Retinal pigment epithelial cell (primary cell): ENCODE results near the gene NHLH1.

Experiments used
- DNase-seq: peaks from one replicate; pipeline ENCODE4 v3.0.0-alpha.2; 2010; ENCODE audit warnings: low read depth
- H3K4me3 ChIP-seq: 2 replicates; pipeline ENCODE4 v1.5.1; 2011; ENCODE audit warnings: mild to moderate bottlenecking, low read length, control low read depth, moderate library complexity
- TF ChIP-seq, protein P1 (sequence below): conservative IDR thresholded peaks from 2 replicates; pipeline ENCODE4 v1.5.1; 2011; ENCODE audit warnings: low read depth, low read length, control low read depth, inconsistent platforms

NHLH1 gene

DNA sequence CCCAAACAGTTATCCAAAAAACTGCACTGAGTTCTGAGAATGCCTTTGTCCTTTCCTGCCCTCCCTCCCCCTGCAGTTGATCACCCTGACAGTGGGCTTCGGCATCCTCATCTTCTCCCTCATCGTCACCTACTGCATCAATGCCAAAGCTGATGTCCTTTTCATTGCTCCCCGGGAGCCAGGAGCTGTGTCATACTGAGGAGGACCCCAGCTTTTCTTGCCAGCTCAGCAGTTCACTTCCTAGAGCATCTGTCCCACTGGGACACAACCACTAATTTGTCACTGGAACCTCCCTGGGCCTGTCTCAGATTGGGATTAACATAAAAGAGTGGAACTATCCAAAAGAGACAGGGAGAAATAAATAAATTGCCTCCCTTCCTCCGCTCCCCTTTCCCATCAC, 8.8 kb upstream of the NHLH1 start:
- no peak for DNase-seq
- TF ChIP-seq, protein P1, sequence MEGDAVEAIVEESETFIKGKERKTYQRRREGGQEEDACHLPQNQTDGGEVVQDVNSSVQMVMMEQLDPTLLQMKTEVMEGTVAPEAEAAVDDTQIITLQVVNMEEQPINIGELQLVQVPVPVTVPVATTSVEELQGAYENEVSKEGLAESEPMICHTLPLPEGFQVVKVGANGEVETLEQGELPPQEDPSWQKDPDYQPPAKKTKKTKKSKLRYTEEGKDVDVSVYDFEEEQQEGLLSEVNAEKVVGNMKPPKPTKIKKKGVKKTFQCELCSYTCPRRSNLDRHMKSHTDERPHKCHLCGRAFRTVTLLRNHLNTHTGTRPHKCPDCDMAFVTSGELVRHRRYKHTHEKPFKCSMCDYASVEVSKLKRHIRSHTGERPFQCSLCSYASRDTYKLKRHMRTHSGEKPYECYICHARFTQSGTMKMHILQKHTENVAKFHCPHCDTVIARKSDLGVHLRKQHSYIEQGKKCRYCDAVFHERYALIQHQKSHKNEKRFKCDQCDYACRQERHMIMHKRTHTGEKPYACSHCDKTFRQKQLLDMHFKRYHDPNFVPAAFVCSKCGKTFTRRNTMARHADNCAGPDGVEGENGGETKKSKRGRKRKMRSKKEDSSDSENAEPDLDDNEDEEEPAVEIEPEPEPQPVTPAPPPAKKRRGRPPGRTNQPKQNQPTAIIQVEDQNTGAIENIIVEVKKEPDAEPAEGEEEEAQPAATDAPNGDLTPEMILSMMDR = no peak
- H3K4me3 ChIP-seq = no peak overlapping the region

DNA sequence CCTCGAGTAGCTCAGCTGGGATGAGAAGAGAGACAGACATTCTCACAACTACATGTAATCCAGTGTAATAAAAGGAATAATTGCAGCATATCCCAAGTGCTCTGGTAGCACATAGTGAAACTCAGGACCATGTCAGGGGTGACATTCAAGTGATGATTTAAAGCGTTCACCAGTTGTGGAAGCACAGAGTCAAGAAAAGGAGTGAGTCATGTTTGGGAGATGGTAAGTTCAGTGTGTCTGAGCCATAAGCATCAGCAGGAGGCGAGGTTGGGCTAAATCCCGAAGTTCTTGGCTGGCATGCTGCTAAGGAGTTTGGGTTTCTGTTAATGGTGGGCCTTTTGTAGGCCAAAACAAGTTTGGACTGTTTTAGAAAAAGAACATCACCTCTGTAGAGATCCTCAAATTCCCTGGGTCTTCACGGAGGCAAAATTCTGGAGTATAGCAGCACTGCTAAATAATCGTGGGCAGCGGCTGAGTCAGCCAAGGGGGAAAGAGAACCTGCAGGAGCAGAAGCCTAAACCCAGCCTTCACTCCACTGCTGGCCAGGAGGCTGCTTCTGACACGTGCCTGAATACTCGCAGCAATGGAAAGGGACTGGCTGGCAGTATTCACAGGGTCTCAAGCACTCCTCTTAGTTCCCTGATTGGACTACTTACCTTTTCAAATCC, 7.2 kb upstream of the NHLH1 start:
- TF ChIP-seq, protein P1 = no peak
- H3K4me3 ChIP-seq = no peak overlapping the region
- no peak for DNase-seq

DNA sequence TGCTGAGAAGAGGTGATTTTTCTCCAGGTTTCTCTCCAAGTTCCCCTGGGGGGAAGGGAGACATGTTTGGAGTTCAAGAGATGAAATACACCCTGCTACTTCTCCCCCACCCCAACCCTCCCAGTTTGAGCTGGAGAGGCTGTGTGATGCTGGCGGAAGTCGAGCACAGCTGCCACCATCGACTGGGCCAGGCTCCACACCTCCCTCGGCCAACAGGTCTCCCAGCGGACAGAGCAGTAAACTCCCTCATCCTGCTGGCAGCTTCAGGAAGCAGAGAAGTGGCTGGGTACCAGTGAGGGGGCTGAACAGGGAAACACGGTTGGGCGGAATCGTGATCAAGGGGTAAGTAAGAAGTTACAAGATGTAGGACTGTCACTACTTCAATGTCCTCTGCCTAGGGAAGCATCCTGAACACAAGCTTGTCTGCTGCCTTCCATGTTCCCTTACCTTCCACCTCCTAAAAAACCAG, 6.6 kb upstream of the NHLH1 start:
- DNase-seq = no peak
- TF ChIP-seq, protein P1 = no peak
- no peak overlapping the region for H3K4me3 ChIP-seq

DNA sequence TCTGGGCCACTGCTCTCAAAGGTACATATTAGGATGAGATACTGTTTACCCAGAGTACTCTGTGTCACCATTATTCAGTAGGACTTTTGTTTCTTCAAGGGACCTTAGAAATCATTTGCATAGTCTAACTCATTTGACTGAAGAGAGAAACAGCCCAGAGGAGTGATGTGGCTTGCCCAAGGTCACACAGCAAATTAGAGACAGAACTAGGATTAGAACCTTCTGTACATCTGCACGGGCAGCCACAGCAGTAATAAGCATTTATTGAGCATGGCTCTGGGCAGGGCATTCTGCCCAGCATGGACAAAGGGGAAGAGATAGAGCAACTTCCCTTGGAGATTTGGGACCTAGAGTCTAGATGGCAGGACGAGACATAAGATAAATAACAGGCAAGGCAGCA, 5.7 kb upstream of the NHLH1 start:
- H3K4me3 ChIP-seq = no peak overlapping the region
- DNase-seq = no peak
- TF ChIP-seq, protein P1 = no peak

DNA sequence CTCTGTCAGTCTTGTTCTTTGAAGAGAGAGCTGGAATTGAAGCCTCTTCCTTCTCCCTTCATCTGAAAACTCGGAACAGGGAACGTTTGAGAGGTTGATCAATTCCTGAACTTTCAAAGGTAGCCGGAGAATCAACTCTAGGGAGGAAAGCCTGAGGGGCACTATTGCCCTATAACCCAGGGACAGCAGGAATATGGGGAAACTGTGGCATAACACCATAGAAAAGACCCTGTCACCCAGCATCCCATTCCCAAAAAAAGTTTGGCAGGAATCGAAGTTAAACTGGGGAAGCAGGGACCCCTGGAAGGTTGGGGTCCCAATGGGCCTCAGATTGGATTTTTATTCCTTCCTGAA, 5.1 kb upstream of the NHLH1 start:
- no peak for DNase-seq
- TF ChIP-seq, protein P1 = no peak
- H3K4me3 ChIP-seq = no peak overlapping the region

DNA sequence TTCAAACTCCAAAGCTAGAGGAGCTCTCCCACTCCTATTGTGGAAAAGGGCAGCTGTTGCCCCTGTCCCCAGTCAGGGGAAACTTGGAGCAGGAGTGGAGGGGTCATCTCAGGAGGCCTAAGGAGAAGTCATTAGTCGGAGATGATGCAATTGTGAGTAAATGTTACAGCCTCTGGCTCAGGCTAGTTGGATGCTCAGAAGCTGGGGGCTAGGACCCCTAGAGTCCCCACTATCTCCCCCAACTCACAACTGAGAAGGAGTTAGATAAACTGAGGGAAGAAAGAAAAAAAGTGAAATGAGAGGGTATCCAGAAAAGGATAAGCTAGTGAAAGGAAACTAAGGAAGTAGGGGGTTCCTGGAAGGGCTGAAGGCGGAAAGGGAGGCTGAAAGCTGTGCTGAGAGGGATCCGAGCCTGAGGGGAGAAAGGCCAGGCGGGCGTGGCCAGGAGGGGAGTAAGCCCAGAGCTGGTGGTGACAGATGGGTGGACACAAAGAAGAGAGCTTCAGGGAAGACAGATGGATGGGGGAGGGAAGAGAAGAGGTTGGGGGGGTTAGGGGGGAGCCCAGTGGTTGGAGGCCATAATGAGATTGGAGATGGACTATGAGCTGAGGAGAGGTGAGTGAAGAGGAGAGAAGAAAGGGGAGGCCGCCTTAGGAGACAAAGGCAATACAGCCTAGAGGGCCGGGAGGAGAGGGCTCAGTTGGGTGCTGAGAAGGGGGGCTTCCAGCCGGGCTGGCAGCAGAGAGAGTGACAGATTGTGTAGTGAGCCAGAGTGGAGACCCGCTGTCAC, 4.5 kb upstream of the NHLH1 start:
- TF ChIP-seq, protein P1 = no peak
- no peak overlapping the region for H3K4me3 ChIP-seq
- DNase-seq = no peak

DNA sequence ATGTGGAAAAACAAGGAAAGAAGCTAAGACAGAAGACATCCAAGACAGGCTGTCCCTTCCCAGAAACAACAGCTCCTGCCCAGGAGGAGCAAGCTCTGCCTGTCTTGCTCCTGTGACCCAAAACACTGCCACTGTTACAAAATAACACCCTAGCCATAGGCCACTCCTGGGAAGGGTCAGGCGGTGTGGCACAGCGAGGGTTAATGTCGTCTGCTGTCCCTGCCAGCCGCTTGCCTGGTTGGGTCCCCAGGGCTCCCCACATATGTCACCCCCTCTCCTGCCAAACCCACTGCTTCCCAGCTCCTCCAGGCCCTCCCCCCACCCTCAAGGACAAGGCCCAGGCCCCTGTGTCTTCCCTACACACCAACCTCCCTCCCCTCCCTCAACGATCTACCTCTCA, 3.9 kb upstream of the NHLH1 start:
- no peak overlapping the region for H3K4me3 ChIP-seq
- DNase-seq = no peak
- TF ChIP-seq, protein P1 = no peak
